Measurements from ENCODE around the gene ZFHX3.
"Not testable (repeated sequence)": the region's sequence is repeated elsewhere in the genome, so short reads cannot be mapped to it uniquely, and the experiment has no call there.

Gene ZFHX3

GRCh38 chr16:73047536-73048291 is at the start of gene ZFHX3:
Gene ZFHX3 (minus strand): TSS chr16:73048128. CDS start chr16:72960145, 87,983 bp downstream.
- DNase-seq: no peak

- no peak for DNase-seq
These were observed 48.6 kb upstream of the ZFHX3 start for GRCh38 chr16:73096510-73096909.

GRCh38 chr16:73095885-73096421 is 48.0 kb upstream of the ZFHX3 start:
- no peak for DNase-seq

- DNase-seq: no peak
These were observed 47.4 kb upstream of the ZFHX3 start for GRCh38 chr16:73095142-73095820.

- no peak for DNase-seq
These were observed 46.4 kb upstream of the ZFHX3 start for GRCh38 chr16:73094371-73094770.

GRCh38 chr16:73093146-73094144 is 45.5 kb upstream of the ZFHX3 start:
- DNase-seq: no peak

- no peak for DNase-seq
These were observed 44.4 kb upstream of the ZFHX3 start for GRCh38 chr16:73092236-73092781.

GRCh38 chr16:73091174-73091573 is 43.2 kb upstream of the ZFHX3 start:
- DNase-seq: no peak

- DNase-seq: no peak
These were observed 41.5 kb upstream of the ZFHX3 start for GRCh38 chr16:73089420-73089819.

GRCh38 chr16:73086108-73086507 is 38.2 kb upstream of the ZFHX3 start:
- DNase-seq: no peak

- no peak for DNase-seq
These were observed 35.3 kb upstream of the ZFHX3 start for GRCh38 chr16:73083271-73083670.

GRCh38 chr16:73082634-73083051 is 34.7 kb upstream of the ZFHX3 start:
- not testable (repeated sequence) for DNase-seq

- no peak for DNase-seq
These were observed 33.0 kb upstream of the ZFHX3 start for GRCh38 chr16:73080931-73081330.

GRCh38 chr16:73076324-73076810 is 28.4 kb upstream of the ZFHX3 start:
- DNase-seq: no peak

GRCh38 chr16:73074382-73074781 is 26.5 kb upstream of the ZFHX3 start:
- DNase-seq: no peak

- DNase-seq: not testable (repeated sequence)
These were observed 24.1 kb upstream of the ZFHX3 start for GRCh38 chr16:73072051-73072450.

GRCh38 chr16:73071131-73071940 is 23.4 kb upstream of the ZFHX3 start:
- no peak for DNase-seq

GRCh38 chr16:73069581-73070262 is 21.8 kb upstream of the ZFHX3 start:
- DNase-seq: no peak

- DNase-seq: no peak
These were observed 20.8 kb upstream of the ZFHX3 start for GRCh38 chr16:73068541-73069401.
